ENCODE results near the gene DIPK1A. TPM values are rescaled to one million over a fixed set of nuclear protein-coding genes. Genes with fewer than 3 reads are reported as not detected.
A peak's percentile ranks its signal among the peaks of the same experiment; 100 is the strongest.

The DIPK1A gene
- total RNA-seq, 1 donor from 2014 or later = 0.20 TPM

- no peak for DNase-seq (ENCODE audit: low read depth in 2 of 2)
Measured at GRCh38 chr1:92805216-92805615, 156.0 kb downstream of the DIPK1A start.

- DNase-seq (ENCODE audit: low read depth in 2 of 2) = peak; percentile 36 to 86
Measured at GRCh38 chr1:92804721-92805201, 156.5 kb downstream of the DIPK1A start.

GRCh38 chr1:92803140-92803887, 157.9 kb downstream of the DIPK1A start:
- no peak for DNase-seq (ENCODE audit: low read depth in 2 of 2)

- no peak for DNase-seq (ENCODE audit: low read depth in 2 of 2)
Measured at GRCh38 chr1:92797961-92798360, 163.3 kb downstream of the DIPK1A start.

GRCh38 chr1:92797297-92797696, 164.0 kb downstream of the DIPK1A start:
- DNase-seq (ENCODE audit: low read depth in 2 of 2) = no peak

- peak in 1 of 2 donors; percentile 3 for DNase-seq (ENCODE audit: low read depth in 2 of 2)
Measured at GRCh38 chr1:92795166-92795565, 166.1 kb downstream of the DIPK1A start.

- DNase-seq (ENCODE audit: low read depth in 2 of 2) = peak; percentile 11 to 15
Measured at GRCh38 chr1:92792340-92792782, 168.9 kb downstream of the DIPK1A start.

Other genes starting within 250 kb of the DIPK1A start
- gene EVI5, start 176.4 kb downstream of the DIPK1A start, total RNA-seq = 19.4 and 19.8 TPM in 2 replicates
- gene RPL5, start 129.4 kb downstream of the DIPK1A start, total RNA-seq = 1,042 and 1,239 TPM in 2 replicates
- 22.6 and 27.0 TPM in 2 replicates for gene MTF2, start 117.8 kb upstream of the DIPK1A start, total RNA-seq
- 37.5 and 44.8 TPM in 2 replicates for gene TMED5, start 219.0 kb upstream of the DIPK1A start, total RNA-seq
- gene CCDC18, start 219.3 kb upstream of the DIPK1A start, total RNA-seq = 5.4 and 5.7 TPM in 2 replicates